HCT116 (cell line): ENCODE measurements around the gene ZNF341. TPM values are rescaled to one million over a fixed set of nuclear protein-coding genes. Genes with fewer than 3 reads are reported as not detected.

Source experiments
- ATAC-seq: fragments of 200-7000 bp; cut with Tn5 transposase; 2 replicates; pipeline ENCODE4 v1.9.1; 2020; ENCODE audit warnings: mild to moderate bottlenecking, moderate library complexity
- BruUV-seq: library from RNA; stranded (reverse); fragments of 400-500 nt; replicated peaks from 2 replicates; lab custom pipeline; 2021; lab: Mats Ljungman, UMichigan
- CTCF ChIA-PET: fragments of 300-600 bp; sonication (Branson Sonifier 250); formaldehyde crosslinking; loops from one replicate; lab custom pipeline; 2021; ENCODE audit warnings: antibody characterized with exemption; lab: Charles Lee
- POLR2A ChIA-PET: fragments of 300-600, 350-600 bp; sonication (Branson Sonifier 250); formaldehyde crosslinking; loops from one replicate; lab custom pipeline; 2021; ENCODE audit warnings: antibody characterized with exemption; lab: Charles Lee
- RAD21 ChIA-PET, 2 experiments: fragments of 300-600 bp; sonication (Branson Sonifier 250); formaldehyde crosslinking; loops; one replicate each; lab custom pipeline; 2023; ENCODE audit warnings: low total read pairs in 2 of 2; ENCODE audit not compliant: uncharacterized antibody in 2 of 2, unreplicated experiment in 2 of 2, low non-redundant PET in 1 of 2; lab: Charles Lee
- DNase-seq: peaks from one replicate; pipeline ENCODE4 v3.0.0-alpha.2; 2010; ENCODE audit warnings: low read depth, low spot score
- H2AFZ ChIP-seq: fragments of 200-600 bp; shearing (Covaris generic), sonication (generic); 2 replicates; pipeline ENCODE4 v1.6.1; 2017; ENCODE audit warnings: low read depth, mixed run types, mixed read lengths, antibody characterized with exemption, low read length; ENCODE audit not compliant: poor library complexity, severe bottlenecking
- H3K27ac ChIP-seq: 2 replicates; pipeline ENCODE4 v1.5.1; 2012; ENCODE audit warnings: low read depth, low read length
- H3K27me3 ChIP-seq: fragments of 200-600 bp; sonication (generic); 2 replicates; pipeline ENCODE4 v1.6.1; 2016; ENCODE audit warnings: mixed run types, low read length, mixed read lengths; ENCODE audit not compliant: insufficient read depth
- H3K36me3 ChIP-seq, 2 experiments: fragments of 200-500 bp in 1 of 2; fragments of 200-600 bp in 1 of 2; sonication (Bioruptor generic) in 1 of 2; sonication (generic) in 1 of 2; 2 replicates each; pipeline versions ENCODE4 v1.5.1 to v1.6.1; 2014 to 2016; ENCODE audit warnings: low read length in 2 of 2, inconsistent platforms in 1 of 2, mixed read lengths in 1 of 2, mixed run types in 1 of 2; ENCODE audit not compliant: insufficient read depth in 2 of 2, control insufficient read depth in 1 of 2
- H3K4me1 ChIP-seq, 2 experiments: fragments of 200-600 bp in 1 of 2; sonication (generic) in 1 of 2; 2 replicates each; pipeline versions ENCODE4 v1.5.1 to v1.6.1; 2012 to 2017; ENCODE audit warnings: low read length in 2 of 2, inconsistent platforms in 1 of 2, mild to moderate bottlenecking in 1 of 2, mixed read lengths in 1 of 2, mixed run types in 1 of 2, moderate library complexity in 1 of 2; ENCODE audit not compliant: insufficient read depth in 2 of 2, control insufficient read depth in 1 of 2
- H3K4me2 ChIP-seq: fragments of 200-600 bp; sonication (generic); 2 replicates; pipeline ENCODE4 v1.6.1; 2017; ENCODE audit warnings: mixed run types, low read length, mixed read lengths
- H3K4me3 ChIP-seq, 2 experiments: fragments of 200-600 bp in 1 of 2; sonication (generic) in 1 of 2; replicated peaks in 1 of 2; 2 replicates each; pipeline ENCODE4 v1.5.1; 2011 to 2016; ENCODE audit warnings: low read length in 2 of 2, control low read depth in 1 of 2, low read depth in 1 of 2, mild to moderate bottlenecking in 1 of 2, mixed read lengths in 1 of 2, mixed run types in 1 of 2
- H3K79me2 ChIP-seq: fragments of 200-600 bp; sonication (generic); 2 replicates; pipeline ENCODE4 v1.6.1; 2017; ENCODE audit warnings: mild to moderate bottlenecking, mixed run types, low read length, moderate library complexity, mixed read lengths; ENCODE audit not compliant: insufficient read depth
- H3K9ac ChIP-seq: fragments of 200-600 bp; sonication (generic); 2 replicates; pipeline ENCODE4 v1.6.1; 2016; ENCODE audit warnings: low read length, mixed read lengths
- H3K9me2 ChIP-seq: fragments of 200-600 bp; sonication (generic), shearing (Covaris generic); 2 replicates; pipeline ENCODE4 v1.6.1; 2017; ENCODE audit warnings: mixed run types, mild to moderate bottlenecking, moderate library complexity; ENCODE audit not compliant: insufficient read depth
- H3K9me3 ChIP-seq, 2 experiments: fragments of 200-500 bp in 1 of 2; fragments of 200-600 bp in 1 of 2; sonication (Bioruptor generic) in 1 of 2; sonication (generic) in 1 of 2; 2 replicates each; pipeline ENCODE4 v1.6.1; 2014 to 2017; ENCODE audit warnings: low read length in 2 of 2, mixed read lengths in 2 of 2, inconsistent platforms in 1 of 2, low read depth in 1 of 2, mild to moderate bottlenecking in 1 of 2, mixed run types in 1 of 2, moderate library complexity in 1 of 2; ENCODE audit not compliant: control insufficient read depth in 1 of 2, insufficient read depth in 1 of 2
- H4K20me1 ChIP-seq: fragments of 200-600 bp; sonication (generic), shearing (Covaris generic); 2 replicates; pipeline ENCODE4 v1.6.1; 2017; ENCODE audit warnings: mixed run types, mild to moderate bottlenecking, moderate library complexity; ENCODE audit not compliant: insufficient read depth
- CBX3 ChIP-seq: IDR thresholded peaks from 2 replicates; pipeline ENCODE4 v1.6.1; 2012; ENCODE audit warnings: low read depth
- EGR1 ChIP-seq: IDR thresholded peaks from 2 replicates; pipeline ENCODE4 v1.6.1; 2012; ENCODE audit warnings: low read depth
- EZH2phosphoT487 ChIP-seq: fragments of 200-600 bp; IDR thresholded peaks from 2 replicates; pipeline ENCODE4 v1.6.1; 2018; ENCODE audit warnings: antibody characterized with exemption, borderline replicate concordance
- POLR2A ChIP-seq: IDR thresholded peaks from 2 replicates; pipeline ENCODE4 v1.7.0; 2011; ENCODE audit warnings: borderline replicate concordance; ENCODE audit not compliant: insufficient read depth, insufficient read length; ENCODE audit errors: extremely low read depth
- POLR2AphosphoS5 ChIP-seq: IDR thresholded peaks from 2 replicates; pipeline ENCODE4 v1.6.1; 2011; ENCODE audit warnings: mild to moderate bottlenecking, low read depth, low read length, moderate library complexity
- SIN3A ChIP-seq: IDR thresholded peaks from 2 replicates; pipeline ENCODE4 v1.6.1; 2012; ENCODE audit warnings: low read depth
- SP1 ChIP-seq: IDR thresholded peaks from 2 replicates; pipeline ENCODE4 v1.6.1; 2012; ENCODE audit warnings: low read depth
- SRF ChIP-seq: IDR thresholded peaks from 2 replicates; pipeline ENCODE4 v1.6.1; 2012; ENCODE audit warnings: low read depth
- TCF7L2 ChIP-seq: IDR thresholded peaks from 2 replicates; pipeline ENCODE4 v1.7.0; 2011; ENCODE audit warnings: borderline replicate concordance, inconsistent platforms; ENCODE audit not compliant: insufficient read depth, insufficient read length; ENCODE audit errors: extremely low read depth
- YY1 ChIP-seq: IDR thresholded peaks from 2 replicates; pipeline ENCODE4 v1.6.1; 2011; ENCODE audit warnings: low read length, low read depth, moderate library complexity, mild to moderate bottlenecking; ENCODE audit not compliant: insufficient replicate concordance; ENCODE audit errors: extremely low read depth
- ZFX ChIP-seq: fragments of 450-650 bp; IDR thresholded peaks from 2 replicates; pipeline ENCODE4 v1.6.1; 2017
- ZNF274 ChIP-seq: fragments of 200-500 bp; sonication (Bioruptor generic); IDR thresholded peaks from 2 replicates; pipeline ENCODE4 v1.6.1; 2014; ENCODE audit warnings: mild to moderate bottlenecking, low read depth, low read length, inconsistent platforms
- intact Hi-C: fragments of 100-400 bp; cut with micrococcal nuclease; formaldehyde crosslinking; loops from 2 replicates; pipeline ENCODE4 v1.10.0; 2022
- total RNA-seq: library from RNA; stranded (reverse); gene quantifications from one replicate; pipeline ENCODE4 v1.2.1, GENCODE V29; 2021; ENCODE audit not compliant: unreplicated experiment
- TF ChIP-seq, protein P1 (sequence below): IDR thresholded peaks from 2 replicates; pipeline ENCODE4 v1.6.1; 2012
- TF ChIP-seq, protein P2 (sequence below): IDR thresholded peaks from 2 replicates; pipeline ENCODE4 v1.6.1; 2012
- TF ChIP-seq, protein P3 (sequence below): IDR thresholded peaks from 2 replicates; pipeline ENCODE4 v1.6.1; 2011; ENCODE audit warnings: mild to moderate bottlenecking, low read length, moderate library complexity; ENCODE audit not compliant: insufficient replicate concordance; ENCODE audit errors: extremely low read depth

ZNF341 gene
- total RNA-seq, 1 experiment from 2014 or later = 4.9 TPM

DNA sequence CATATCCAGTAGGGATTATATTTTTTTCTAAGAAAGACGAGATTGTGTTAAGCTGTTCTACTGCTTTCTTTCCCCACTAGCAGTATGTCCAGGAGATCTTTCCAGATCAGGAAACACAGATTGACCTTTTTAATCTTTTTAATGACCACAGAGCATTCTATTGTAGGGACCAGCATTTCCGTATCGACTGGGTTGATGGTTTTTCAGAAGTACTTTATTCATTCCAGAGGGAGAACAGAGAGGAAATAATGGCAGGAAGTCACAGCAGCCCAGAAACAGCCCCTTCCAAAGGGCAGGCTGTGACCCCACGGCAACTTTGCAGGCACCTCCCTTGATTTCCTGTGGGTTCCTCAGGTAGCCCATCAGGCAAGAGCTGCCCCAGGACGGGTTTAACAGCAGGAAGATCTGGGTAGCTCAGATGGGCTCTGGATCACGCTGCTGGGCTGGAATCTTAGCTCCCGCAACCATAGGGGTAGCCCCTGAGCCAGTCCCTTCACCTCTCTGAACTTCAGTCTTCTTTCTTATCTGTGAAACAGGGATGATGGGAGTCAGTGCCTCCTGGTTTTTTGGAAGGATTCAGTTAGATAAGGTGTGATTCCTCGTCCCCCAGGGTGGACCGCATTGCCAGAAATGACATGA lies 55.6 kb downstream of the ZNF341 start:
- Histone ChIP-seq H2AFZ (no peak overlapping the region), H3K9ac (no peak overlapping the region)

More for the DNA sequence above, 55.6 kb downstream of the ZNF341 start:
- Histone ChIP-seq H3K27me3 (no peaks in the 10 kb centered on the region), H3K36me3 (peaks cover 0 to 3% of the 10 kb centered on the region in 2 experiments; a peak in 1 of 4 replicates), H3K4me2 (peak overlapping the region; percentile 88), H3K9me2 (no peaks in the 10 kb centered on the region), H4K20me1 (no peaks in the 10 kb centered on the region), H3K79me2 (no peaks in the 10 kb centered on the region), H3K4me3 (no peak overlapping the region), H3K4me1 (peaks cover 33 to 52% of the 10 kb centered on the region in 2 experiments), H3K27ac (no peak overlapping the region), H3K9me3 (no peaks in the 10 kb centered on the region)
- no TSS peak for BruUV-seq
- ChIA-PET RAD21 (no interaction called here), POLR2A (no interaction called here), CTCF (no interaction called here)
- intact Hi-C loops = no loop called here
- TF ChIP-seq, protein P1, sequence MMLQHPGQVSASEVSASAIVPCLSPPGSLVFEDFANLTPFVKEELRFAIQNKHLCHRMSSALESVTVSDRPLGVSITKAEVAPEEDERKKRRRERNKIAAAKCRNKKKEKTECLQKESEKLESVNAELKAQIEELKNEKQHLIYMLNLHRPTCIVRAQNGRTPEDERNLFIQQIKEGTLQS = no peak
- TF ChIP-seq ZNF274 (no peak), EGR1 (no peak), POLR2A (no peak), SIN3A (no peak), TCF7L2 (no peak), SP1 (no peak), SRF (no peak), POLR2AphosphoS5 (no peak), ZFX (no peak), YY1 (no peak), EZH2phosphoT487 (no peak), CBX3 (no peak)
- TF ChIP-seq, protein P2, sequence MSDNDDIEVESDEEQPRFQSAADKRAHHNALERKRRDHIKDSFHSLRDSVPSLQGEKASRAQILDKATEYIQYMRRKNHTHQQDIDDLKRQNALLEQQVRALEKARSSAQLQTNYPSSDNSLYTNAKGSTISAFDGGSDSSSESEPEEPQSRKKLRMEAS = no peak
- TF ChIP-seq, protein P3, sequence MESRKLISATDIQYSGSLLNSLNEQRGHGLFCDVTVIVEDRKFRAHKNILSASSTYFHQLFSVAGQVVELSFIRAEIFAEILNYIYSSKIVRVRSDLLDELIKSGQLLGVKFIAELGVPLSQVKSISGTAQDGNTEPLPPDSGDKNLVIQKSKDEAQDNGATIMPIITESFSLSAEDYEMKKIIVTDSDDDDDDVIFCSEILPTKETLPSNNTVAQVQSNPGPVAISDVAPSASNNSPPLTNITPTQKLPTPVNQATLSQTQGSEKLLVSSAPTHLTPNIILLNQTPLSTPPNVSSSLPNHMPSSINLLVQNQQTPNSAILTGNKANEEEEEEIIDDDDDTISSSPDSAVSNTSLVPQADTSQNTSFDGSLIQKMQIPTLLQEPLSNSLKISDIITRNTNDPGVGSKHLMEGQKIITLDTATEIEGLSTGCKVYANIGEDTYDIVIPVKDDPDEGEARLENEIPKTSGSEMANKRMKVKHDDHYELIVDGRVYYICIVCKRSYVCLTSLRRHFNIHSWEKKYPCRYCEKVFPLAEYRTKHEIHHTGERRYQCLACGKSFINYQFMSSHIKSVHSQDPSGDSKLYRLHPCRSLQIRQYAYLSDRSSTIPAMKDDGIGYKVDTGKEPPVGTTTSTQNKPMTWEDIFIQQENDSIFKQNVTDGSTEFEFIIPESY = no peak
- ATAC-seq (no peak), DNase-seq (no peak)
